Measurements from ENCODE around the gene FGF19. TPM values are rescaled to one million over a fixed set of nuclear protein-coding genes. Genes with fewer than 3 reads are reported as not detected.

FGF19 gene, protein sequence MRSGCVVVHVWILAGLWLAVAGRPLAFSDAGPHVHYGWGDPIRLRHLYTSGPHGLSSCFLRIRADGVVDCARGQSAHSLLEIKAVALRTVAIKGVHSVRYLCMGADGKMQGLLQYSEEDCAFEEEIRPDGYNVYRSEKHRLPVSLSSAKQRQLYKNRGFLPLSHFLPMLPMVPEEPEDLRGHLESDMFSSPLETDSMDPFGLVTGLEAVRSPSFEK
- total RNA-seq (not detected), polyA plus RNA-seq (ENCODE audit: insufficient read depth, low read depth, low replicate concordance) (not detected)
- long read RNA-seq, donor 1, result 0 reads
- long read RNA-seq, donor 2, result 0 reads
- long read RNA-seq, donor 3, result 0 reads
- long read RNA-seq, donor 4, partial matches to known transcripts, result 0 of 1 reads
- long read RNA-seq, donor 4, other reads (novel, unspliced or antisense), result 0 of 1 reads
- long read RNA-seq, donor 5, result 0 reads
- long read RNA-seq, donor 6, partial matches to known transcripts, result 0 of 1 reads
- long read RNA-seq, donor 6, other reads (novel, unspliced or antisense), result 0 of 1 reads
- long read RNA-seq, donor 7, result 0 reads
- long read RNA-seq, donor 8, result 0 reads
- long read RNA-seq, donor 9, partial matches to known transcripts, result 0 of 1 reads
- long read RNA-seq, donor 9, other reads (novel, unspliced or antisense), result 0 of 1 reads
- long read RNA-seq, donor 10, result 0 reads

DNA sequence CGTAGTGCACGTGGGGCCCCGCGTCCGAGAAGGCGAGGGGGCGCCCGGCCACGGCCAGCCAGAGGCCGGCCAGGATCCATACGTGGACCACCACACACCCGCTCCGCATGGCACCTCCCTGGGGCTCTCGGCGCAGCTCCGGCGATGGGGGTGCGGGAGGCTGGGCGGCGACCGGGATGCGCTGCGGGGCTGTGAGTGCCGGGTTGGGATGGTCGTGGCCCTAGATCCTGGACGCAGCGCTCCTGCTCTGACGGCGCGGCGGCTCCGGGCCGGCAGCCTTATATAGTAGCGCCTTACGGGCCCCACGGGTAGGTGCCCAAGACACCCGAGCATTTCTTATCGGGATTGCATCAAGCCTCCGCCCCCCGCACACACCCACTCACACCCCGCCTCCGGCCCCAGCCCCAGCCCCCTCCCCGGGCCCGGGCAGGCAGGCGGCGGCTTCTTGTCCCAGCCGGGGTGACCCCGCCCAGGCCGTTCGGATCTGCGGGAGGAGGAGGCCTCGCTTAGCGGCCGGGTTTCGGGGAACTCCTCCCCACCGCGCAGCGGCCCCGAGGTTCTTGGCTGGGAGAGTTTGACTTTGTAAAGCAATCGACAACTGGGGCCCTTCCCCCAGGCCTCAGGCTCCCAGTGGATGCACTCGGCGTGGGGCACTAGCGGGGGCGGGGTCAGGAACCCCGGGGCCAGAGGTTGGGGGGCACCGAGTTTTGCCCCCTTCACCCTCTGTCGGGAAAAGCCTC lies at the start of gene FGF19:
TSS of gene FGF19 (minus strand) at position 255 of the 740 bp plus-strand sequence. CDS start at position 109, 146 bp downstream.
- Histone ChIP-seq H3K36me3 (ENCODE audit: control insufficient read depth in 2 of 3, insufficient read depth in 3 of 3, low read length in 3 of 3) (no peaks in the 10 kb centered on the region), H3K4me1 (ENCODE audit: control insufficient read depth in 2 of 3, insufficient read depth in 2 of 3, low read depth in 1 of 3, low read length in 3 of 3) (peaks cover 0 to 3% (median 0%) of the 10 kb centered on the region in 3 donors), H3K9me3 (ENCODE audit: control insufficient read depth in 2 of 3, insufficient read depth in 1 of 3, low read length in 3 of 3) (no peaks in the 10 kb centered on the region), H3K27ac (ENCODE audit: low read depth in 2 of 2, low read length in 2 of 2) (no peak within 1 kb of the TSS), H3K4me3 (ENCODE audit: low read length in 3 of 3) (no peak within 1 kb of the TSS), H3K9ac (ENCODE audit: low read length in 3 of 3) (no peak within 1 kb of the TSS), H3K27me3 (ENCODE audit: control insufficient read depth, insufficient read depth, low read length) (peaks cover 8% of the 10 kb centered on the region)
- intact Hi-C loops (cut with DNase I), result no loop called here
- DNase-seq (no peak), FAIRE-seq (no peak)
- TF ChIP-seq, protein P1, sequence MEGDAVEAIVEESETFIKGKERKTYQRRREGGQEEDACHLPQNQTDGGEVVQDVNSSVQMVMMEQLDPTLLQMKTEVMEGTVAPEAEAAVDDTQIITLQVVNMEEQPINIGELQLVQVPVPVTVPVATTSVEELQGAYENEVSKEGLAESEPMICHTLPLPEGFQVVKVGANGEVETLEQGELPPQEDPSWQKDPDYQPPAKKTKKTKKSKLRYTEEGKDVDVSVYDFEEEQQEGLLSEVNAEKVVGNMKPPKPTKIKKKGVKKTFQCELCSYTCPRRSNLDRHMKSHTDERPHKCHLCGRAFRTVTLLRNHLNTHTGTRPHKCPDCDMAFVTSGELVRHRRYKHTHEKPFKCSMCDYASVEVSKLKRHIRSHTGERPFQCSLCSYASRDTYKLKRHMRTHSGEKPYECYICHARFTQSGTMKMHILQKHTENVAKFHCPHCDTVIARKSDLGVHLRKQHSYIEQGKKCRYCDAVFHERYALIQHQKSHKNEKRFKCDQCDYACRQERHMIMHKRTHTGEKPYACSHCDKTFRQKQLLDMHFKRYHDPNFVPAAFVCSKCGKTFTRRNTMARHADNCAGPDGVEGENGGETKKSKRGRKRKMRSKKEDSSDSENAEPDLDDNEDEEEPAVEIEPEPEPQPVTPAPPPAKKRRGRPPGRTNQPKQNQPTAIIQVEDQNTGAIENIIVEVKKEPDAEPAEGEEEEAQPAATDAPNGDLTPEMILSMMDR (IDR thresholded peaks at IDR 0.05; ENCODE audit: borderline replicate concordance, extremely low read depth, insufficient read depth), result no peak

DNA sequence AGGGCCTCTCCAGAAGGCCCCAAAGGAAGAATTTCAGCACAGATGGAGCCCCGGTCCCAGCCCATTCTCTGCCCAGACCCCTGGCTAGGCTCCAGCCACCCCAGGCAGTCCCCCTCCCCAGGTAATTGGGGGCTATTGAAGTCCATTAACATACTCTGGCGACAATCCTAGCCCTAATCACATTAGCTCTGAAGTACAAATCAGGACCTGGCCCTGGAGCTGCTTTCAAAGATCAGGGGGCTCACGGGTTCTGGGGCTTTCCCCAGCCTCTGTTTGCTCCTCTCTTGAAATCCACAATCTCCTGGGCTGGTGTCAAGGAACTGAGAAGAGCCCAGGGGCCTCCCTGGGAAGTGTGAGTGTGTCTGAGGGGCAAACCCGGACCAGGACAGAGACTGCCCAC lies 49.1 kb upstream of the FGF19 start:
- intact Hi-C loops (cut with DNase I), result no loop called here
- DNase-seq, result no peak
- no peaks in the 10 kb centered on the region for H3K27me3 ChIP-seq (ENCODE audit: control insufficient read depth, insufficient read depth, low read length)
- no peak for FAIRE-seq
- no peaks in the 10 kb centered on the region for H3K9me3 ChIP-seq (ENCODE audit: control insufficient read depth in 2 of 3, insufficient read depth in 1 of 3, low read length in 3 of 3)
- no peak overlapping the region for H3K9ac ChIP-seq (ENCODE audit: low read length in 3 of 3)
- no peak overlapping the region for H3K4me3 ChIP-seq (ENCODE audit: low read length in 3 of 3)
- no peaks in the 10 kb centered on the region for H3K36me3 ChIP-seq (ENCODE audit: control insufficient read depth in 2 of 3, insufficient read depth in 3 of 3, low read length in 3 of 3)
- TF ChIP-seq, protein P1 (IDR thresholded peaks at IDR 0.05; ENCODE audit: borderline replicate concordance, extremely low read depth, insufficient read depth), result no peak
- no peak overlapping the region for H3K27ac ChIP-seq (ENCODE audit: low read depth in 2 of 2, low read length in 2 of 2)
- no peaks in the 10 kb centered on the region for H3K4me1 ChIP-seq (ENCODE audit: control insufficient read depth in 2 of 3, insufficient read depth in 2 of 3, low read depth in 1 of 3, low read length in 3 of 3)

DNA sequence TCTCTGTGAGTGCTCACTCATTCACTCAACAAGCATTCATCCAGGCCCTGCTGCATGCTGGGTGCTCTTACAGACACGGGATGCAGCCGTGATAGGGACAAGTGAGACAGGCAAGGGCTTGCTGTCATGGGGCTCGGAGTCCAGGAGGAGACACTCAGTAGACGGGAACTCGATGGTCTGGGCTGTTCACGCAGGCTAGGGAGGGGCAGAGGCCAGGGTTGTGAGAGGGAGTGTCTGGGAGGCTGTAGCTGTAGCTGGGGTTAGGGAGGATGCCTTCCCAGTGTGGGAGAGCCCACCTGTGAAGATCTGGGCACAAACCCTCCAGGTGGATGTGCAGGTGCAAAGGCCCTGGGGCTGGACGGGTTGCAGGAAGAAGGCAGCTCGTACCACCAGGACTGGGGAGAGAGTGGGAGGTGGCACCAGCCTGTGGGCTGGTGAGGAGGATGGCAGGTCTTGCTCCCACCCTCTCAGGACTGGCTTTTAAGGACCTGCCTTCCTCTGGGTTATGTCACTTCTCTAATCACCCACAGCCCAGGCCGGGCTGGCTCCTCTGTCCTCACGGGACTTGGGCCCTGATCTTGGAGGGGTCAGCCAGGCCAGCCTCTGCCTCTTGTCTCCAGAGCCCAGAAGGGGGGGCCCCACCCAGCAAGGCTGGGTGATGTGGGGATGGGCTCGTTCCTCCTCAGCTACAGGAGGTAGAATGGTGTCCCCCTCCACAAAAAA lies 47.2 kb upstream of the FGF19 start:
- DNase-seq (no peak), FAIRE-seq (no peak)
- no peak overlapping the region for H3K9ac ChIP-seq (ENCODE audit: low read length in 3 of 3)
- H3K4me1 ChIP-seq (ENCODE audit: control insufficient read depth in 2 of 3, insufficient read depth in 2 of 3, low read depth in 1 of 3, low read length in 3 of 3), result no peaks in the 10 kb centered on the region
- intact Hi-C loops (cut with DNase I), result no loop called here
- no peaks in the 10 kb centered on the region for H3K9me3 ChIP-seq (ENCODE audit: control insufficient read depth in 2 of 3, insufficient read depth in 1 of 3, low read length in 3 of 3)
- H3K4me3 ChIP-seq (ENCODE audit: low read length in 3 of 3), result no peak overlapping the region
- H3K36me3 ChIP-seq (ENCODE audit: control insufficient read depth in 2 of 3, insufficient read depth in 3 of 3, low read length in 3 of 3), result no peaks in the 10 kb centered on the region
- no peaks in the 10 kb centered on the region for H3K27me3 ChIP-seq (ENCODE audit: control insufficient read depth, insufficient read depth, low read length)
- TF ChIP-seq, protein P1 (IDR thresholded peaks at IDR 0.05; ENCODE audit: borderline replicate concordance, extremely low read depth, insufficient read depth), result no peak
- no peak overlapping the region for H3K27ac ChIP-seq (ENCODE audit: low read depth in 2 of 2, low read length in 2 of 2)

Data from kidney (tissue), 22 donors.